ENCODE measurements around the gene NLGN1. TPM values are rescaled to one million over a fixed set of nuclear protein-coding genes. Genes with fewer than 3 reads are reported as not detected.

NLGN1 gene
- polyA plus RNA-seq, 4 donors, result 0.92 to 1.8 TPM; not detected in 2

DNA sequence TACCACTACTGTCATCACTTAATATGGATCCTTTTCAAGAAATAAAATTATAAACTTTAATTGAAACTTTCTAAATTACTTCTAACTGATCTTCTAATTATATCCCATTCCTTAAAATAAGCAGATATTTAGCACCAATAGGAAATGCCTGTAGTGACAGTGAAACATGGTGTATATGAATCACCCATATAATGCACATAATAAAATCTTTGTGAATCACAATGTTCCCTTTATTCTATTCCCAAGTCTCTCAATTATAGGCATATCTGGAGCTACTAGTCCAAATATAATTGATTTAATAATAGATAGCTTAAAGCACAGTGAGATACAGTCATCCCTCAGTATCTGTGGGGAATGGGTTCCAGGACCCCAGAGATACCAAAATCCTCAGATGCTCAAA, 490.3 kb downstream of the NLGN1 start:
- H3K27me3 ChIP-seq (ENCODE audit: control insufficient read depth in 3 of 3, insufficient read depth in 3 of 3, low read length in 3 of 3), result no peaks in the 10 kb centered on the region
- no peaks in the 10 kb centered on the region for H3K4me1 ChIP-seq (ENCODE audit: control insufficient read depth in 3 of 3, insufficient read depth in 2 of 3, low read depth in 1 of 3, low read length in 2 of 3)
- no peak overlapping the region for H3K27ac ChIP-seq (ENCODE audit: low read depth in 1 of 3, low read length in 2 of 3)
- no peaks in the 10 kb centered on the region for H3K36me3 ChIP-seq (ENCODE audit: control insufficient read depth in 3 of 3, insufficient read depth in 2 of 3, low read depth in 1 of 3, low read length in 3 of 3)
- H3K4me3 ChIP-seq (ENCODE audit: low read depth in 1 of 3, low read length in 3 of 3), result no peak overlapping the region
- FAIRE-seq (no peak), DNase-seq (no peak)
- no peaks in the 10 kb centered on the region for H3K9me3 ChIP-seq (ENCODE audit: control insufficient read depth in 2 of 2, insufficient read depth in 1 of 2, low read depth in 1 of 2, low read length in 1 of 2)

DNA sequence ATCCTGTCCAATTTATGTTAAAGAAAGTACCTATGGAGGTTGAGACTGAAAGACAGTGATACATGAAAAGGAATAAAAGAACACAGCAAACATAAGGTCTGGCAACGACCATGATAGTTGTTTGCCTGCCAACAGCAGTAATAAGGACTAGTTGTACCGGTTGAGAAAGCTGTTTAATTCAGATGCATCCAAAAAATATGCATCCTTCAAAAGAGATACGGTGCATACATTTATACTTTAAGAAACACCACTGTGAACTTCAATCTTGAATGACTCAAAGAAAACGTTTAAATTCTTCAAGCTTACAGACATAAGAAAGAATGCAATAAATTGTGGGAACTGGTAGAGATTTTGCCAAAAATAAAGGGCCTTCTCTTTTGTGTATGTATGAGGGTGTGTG, 492.1 kb downstream of the NLGN1 start:
- no peaks in the 10 kb centered on the region for H3K9me3 ChIP-seq (ENCODE audit: control insufficient read depth in 2 of 2, insufficient read depth in 1 of 2, low read depth in 1 of 2, low read length in 1 of 2)
- H3K4me3 ChIP-seq (ENCODE audit: low read depth in 1 of 3, low read length in 3 of 3), result no peak overlapping the region
- DNase-seq (no peak), FAIRE-seq (no peak)
- no peak overlapping the region for H3K27ac ChIP-seq (ENCODE audit: low read depth in 1 of 3, low read length in 2 of 3)
- H3K4me1 ChIP-seq (ENCODE audit: control insufficient read depth in 3 of 3, insufficient read depth in 2 of 3, low read depth in 1 of 3, low read length in 2 of 3), result no peaks in the 10 kb centered on the region
- WGBS, 3 donors, result 57 to 60% (median 58%) methylated on average over 4 of the region's 4 CpGs
- H3K27me3 ChIP-seq (ENCODE audit: control insufficient read depth in 3 of 3, insufficient read depth in 3 of 3, low read length in 3 of 3), result no peaks in the 10 kb centered on the region
- H3K36me3 ChIP-seq (ENCODE audit: control insufficient read depth in 3 of 3, insufficient read depth in 2 of 3, low read depth in 1 of 3, low read length in 3 of 3), result no peaks in the 10 kb centered on the region

- Histone ChIP-seq H3K27me3 (ENCODE audit: control insufficient read depth in 3 of 3, insufficient read depth in 3 of 3, low read length in 3 of 3) (no peaks in the 10 kb centered on the region), H3K4me3 (ENCODE audit: low read depth in 1 of 3, low read length in 3 of 3) (no peak overlapping the region), H3K4me1 (ENCODE audit: control insufficient read depth in 3 of 3, insufficient read depth in 2 of 3, low read depth in 1 of 3, low read length in 2 of 3) (no peaks in the 10 kb centered on the region), H3K9me3 (ENCODE audit: control insufficient read depth in 2 of 2, insufficient read depth in 1 of 2, low read depth in 1 of 2, low read length in 1 of 2) (no peaks in the 10 kb centered on the region), H3K27ac (ENCODE audit: low read depth in 1 of 3, low read length in 2 of 3) (no peak overlapping the region), H3K36me3 (ENCODE audit: control insufficient read depth in 3 of 3, insufficient read depth in 2 of 3, low read depth in 1 of 3, low read length in 3 of 3) (no peaks in the 10 kb centered on the region)
- DNase-seq (no peak), FAIRE-seq (no peak)
- 81 to 88% (median 83%) methylated on average over 4 of the region's 4 CpGs for WGBS, 3 donors
These were observed 492.5 kb downstream of the NLGN1 start for GRCh38 chr3:173890091-173890490.

DNA sequence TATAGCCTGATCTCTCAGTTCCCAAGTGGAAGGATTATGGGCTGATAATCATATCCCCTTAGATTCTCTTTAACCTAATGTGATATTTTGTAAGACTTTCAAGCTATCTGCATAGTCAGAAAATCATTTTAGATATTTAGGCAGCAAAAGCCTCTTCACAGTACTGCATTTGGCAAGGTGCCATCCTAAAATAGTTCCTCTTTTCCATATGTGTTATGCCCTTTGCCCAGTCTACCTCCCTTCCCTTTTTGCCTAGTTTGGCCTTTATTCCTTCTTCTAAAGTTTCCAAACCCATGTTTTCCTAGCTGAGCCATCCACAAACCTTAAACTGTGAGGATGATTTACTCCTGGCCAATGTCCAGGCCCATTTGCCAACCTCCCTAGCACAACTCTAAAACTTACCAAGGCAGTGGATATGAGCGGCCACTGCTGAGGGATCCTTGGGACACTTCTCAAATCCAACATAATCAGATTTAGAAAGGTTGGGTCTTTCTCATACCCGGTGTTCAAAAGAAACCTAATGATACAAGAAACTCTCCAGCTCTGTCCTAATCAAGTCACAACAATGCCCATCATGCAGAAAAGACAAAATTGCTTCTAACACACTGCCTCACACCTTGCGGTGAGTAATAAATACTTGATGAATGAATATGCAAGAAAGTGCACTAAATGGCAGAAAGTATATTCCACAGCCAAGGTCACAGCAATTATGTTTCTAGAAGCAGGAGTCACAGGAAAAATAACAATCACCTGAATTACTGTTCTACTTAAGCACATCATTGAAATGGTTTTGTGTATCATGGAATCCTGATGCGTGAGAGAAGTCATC, 493.9 kb downstream of the NLGN1 start:
- no peak overlapping the region for H3K4me3 ChIP-seq (ENCODE audit: low read depth in 1 of 3, low read length in 3 of 3)

DNA sequence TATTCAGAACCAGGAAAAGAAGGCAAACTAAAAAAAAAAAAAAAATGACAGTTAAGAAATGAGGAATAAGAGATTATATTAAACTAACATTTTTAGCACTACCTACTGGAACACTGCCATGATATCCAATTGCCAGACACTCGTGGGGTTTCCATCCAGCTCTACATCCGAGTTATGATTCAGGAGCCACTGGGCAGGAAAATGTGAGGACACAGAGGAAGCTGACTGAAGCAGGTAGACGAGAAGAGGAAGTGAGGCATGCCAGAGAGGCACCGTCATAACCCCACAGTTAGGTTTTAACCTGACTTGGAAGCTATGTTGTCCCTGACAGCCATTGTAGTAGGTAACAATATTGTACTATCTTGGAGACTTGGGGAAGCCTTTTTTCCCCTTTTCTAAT, 495.0 kb downstream of the NLGN1 start:
- H3K4me3 ChIP-seq (ENCODE audit: low read depth in 1 of 3, low read length in 3 of 3), result no peak overlapping the region
- 59 to 60% (median 59%) methylated on average over 4 of the region's 4 CpGs for WGBS, 3 donors
- no peak for DNase-seq
- H3K9me3 ChIP-seq (ENCODE audit: control insufficient read depth in 2 of 2, insufficient read depth in 1 of 2, low read depth in 1 of 2, low read length in 1 of 2), result no peaks in the 10 kb centered on the region
- no peak overlapping the region for H3K27ac ChIP-seq (ENCODE audit: low read depth in 1 of 3, low read length in 2 of 3)
- no peaks in the 10 kb centered on the region for H3K36me3 ChIP-seq (ENCODE audit: control insufficient read depth in 3 of 3, insufficient read depth in 2 of 3, low read depth in 1 of 3, low read length in 3 of 3)
- FAIRE-seq, result no peak
- H3K4me1 ChIP-seq (ENCODE audit: control insufficient read depth in 3 of 3, insufficient read depth in 2 of 3, low read depth in 1 of 3, low read length in 2 of 3), result no peaks in the 10 kb centered on the region
- H3K27me3 ChIP-seq (ENCODE audit: control insufficient read depth in 3 of 3, insufficient read depth in 3 of 3, low read length in 3 of 3), result no peaks in the 10 kb centered on the region

More for the DNA sequence above, 493.9 kb downstream of the NLGN1 start:
- Histone ChIP-seq H3K27me3 (ENCODE audit: control insufficient read depth in 3 of 3, insufficient read depth in 3 of 3, low read length in 3 of 3) (no peaks in the 10 kb centered on the region), H3K4me1 (ENCODE audit: control insufficient read depth in 3 of 3, insufficient read depth in 2 of 3, low read depth in 1 of 3, low read length in 2 of 3) (no peaks in the 10 kb centered on the region), H3K27ac (ENCODE audit: low read depth in 1 of 3, low read length in 2 of 3) (no peak overlapping the region), H3K9me3 (ENCODE audit: control insufficient read depth in 2 of 2, insufficient read depth in 1 of 2, low read depth in 1 of 2, low read length in 1 of 2) (no peaks in the 10 kb centered on the region), H3K36me3 (ENCODE audit: control insufficient read depth in 3 of 3, insufficient read depth in 2 of 3, low read depth in 1 of 3, low read length in 3 of 3) (no peaks in the 10 kb centered on the region)
- 88 to 95% (median 92%) methylated on average over 4 of the region's 4 CpGs for WGBS, 3 donors
- DNase-seq, result no peak
- FAIRE-seq, result no peak

- DNase-seq (no peak), FAIRE-seq (no peak)
- Histone ChIP-seq H3K27ac (ENCODE audit: low read depth in 1 of 3, low read length in 2 of 3) (no peak overlapping the region), H3K4me3 (ENCODE audit: low read depth in 1 of 3, low read length in 3 of 3) (no peak overlapping the region), H3K36me3 (ENCODE audit: control insufficient read depth in 3 of 3, insufficient read depth in 2 of 3, low read depth in 1 of 3, low read length in 3 of 3) (no peaks in the 10 kb centered on the region), H3K4me1 (ENCODE audit: control insufficient read depth in 3 of 3, insufficient read depth in 2 of 3, low read depth in 1 of 3, low read length in 2 of 3) (no peaks in the 10 kb centered on the region), H3K27me3 (ENCODE audit: control insufficient read depth in 3 of 3, insufficient read depth in 3 of 3, low read length in 3 of 3) (no peaks in the 10 kb centered on the region), H3K9me3 (ENCODE audit: control insufficient read depth in 2 of 2, insufficient read depth in 1 of 2, low read depth in 1 of 2, low read length in 1 of 2) (no peaks in the 10 kb centered on the region)
- WGBS, 3 donors, result 79 to 86% (median 79%) methylated on average over 4 of the region's 4 CpGs
These were observed 495.5 kb downstream of the NLGN1 start for GRCh38 chr3:173893066-173893465.

- Histone ChIP-seq H3K36me3 (ENCODE audit: control insufficient read depth in 3 of 3, insufficient read depth in 2 of 3, low read depth in 1 of 3, low read length in 3 of 3) (no peaks in the 10 kb centered on the region), H3K27ac (ENCODE audit: low read depth in 1 of 3, low read length in 2 of 3) (no peak overlapping the region), H3K27me3 (ENCODE audit: control insufficient read depth in 3 of 3, insufficient read depth in 3 of 3, low read length in 3 of 3) (no peaks in the 10 kb centered on the region), H3K9me3 (ENCODE audit: control insufficient read depth in 2 of 2, insufficient read depth in 1 of 2, low read depth in 1 of 2, low read length in 1 of 2) (no peaks in the 10 kb centered on the region), H3K4me1 (ENCODE audit: control insufficient read depth in 3 of 3, insufficient read depth in 2 of 3, low read depth in 1 of 3, low read length in 2 of 3) (no peaks in the 10 kb centered on the region), H3K4me3 (ENCODE audit: low read depth in 1 of 3, low read length in 3 of 3) (no peak overlapping the region)
- no peak for DNase-seq
- FAIRE-seq, result no peak
- 80 to 89% (median 86%) methylated on average over 2 of the region's 2 CpGs for WGBS, 3 donors
These were observed 496.3 kb downstream of the NLGN1 start for GRCh38 chr3:173893835-173894234.

GRCh38 chr3:173897631-173898030, 500.1 kb downstream of the NLGN1 start:
- Histone ChIP-seq H3K27me3 (ENCODE audit: control insufficient read depth in 3 of 3, insufficient read depth in 3 of 3, low read length in 3 of 3) (no peaks in the 10 kb centered on the region), H3K4me1 (ENCODE audit: control insufficient read depth in 3 of 3, insufficient read depth in 2 of 3, low read depth in 1 of 3, low read length in 2 of 3) (no peaks in the 10 kb centered on the region), H3K36me3 (ENCODE audit: control insufficient read depth in 3 of 3, insufficient read depth in 2 of 3, low read depth in 1 of 3, low read length in 3 of 3) (no peaks in the 10 kb centered on the region), H3K27ac (ENCODE audit: low read depth in 1 of 3, low read length in 2 of 3) (no peak overlapping the region), H3K4me3 (ENCODE audit: low read depth in 1 of 3, low read length in 3 of 3) (no peak overlapping the region), H3K9me3 (ENCODE audit: control insufficient read depth in 2 of 2, insufficient read depth in 1 of 2, low read depth in 1 of 2, low read length in 1 of 2) (no peaks in the 10 kb centered on the region)
- FAIRE-seq (no peak), DNase-seq (no peak)

GRCh38 chr3:173901649-173902048, 504.1 kb downstream of the NLGN1 start:
- 66 to 74% (median 73%) methylated on average over 2 of the region's 2 CpGs for WGBS, 3 donors
- no peaks in the 10 kb centered on the region for H3K36me3 ChIP-seq (ENCODE audit: control insufficient read depth in 3 of 3, insufficient read depth in 2 of 3, low read depth in 1 of 3, low read length in 3 of 3)
- H3K27me3 ChIP-seq (ENCODE audit: control insufficient read depth in 3 of 3, insufficient read depth in 3 of 3, low read length in 3 of 3), result no peaks in the 10 kb centered on the region
- DNase-seq (no peak), FAIRE-seq (no peak)
- H3K27ac ChIP-seq (ENCODE audit: low read depth in 1 of 3, low read length in 2 of 3), result no peak overlapping the region
- no peaks in the 10 kb centered on the region for H3K4me1 ChIP-seq (ENCODE audit: control insufficient read depth in 3 of 3, insufficient read depth in 2 of 3, low read depth in 1 of 3, low read length in 2 of 3)
- H3K4me3 ChIP-seq (ENCODE audit: low read depth in 1 of 3, low read length in 3 of 3), result no peak overlapping the region
- H3K9me3 ChIP-seq (ENCODE audit: control insufficient read depth in 2 of 2, insufficient read depth in 1 of 2, low read depth in 1 of 2, low read length in 1 of 2), result no peaks in the 10 kb centered on the region
